Stimulated activated CD4-positive, alpha-beta T cell treated with anti-CD3 and anti-CD28 coated beads, Interleukin-15, amount 100 ng/mL, for 1 hour (primary cell): ENCODE measurements around the gene GOLGA1.
A peak's percentile ranks its signal among the peaks of the same experiment; 100 is the strongest.
"Not testable (repeated sequence)": the region's sequence is repeated elsewhere in the genome, so short reads cannot be mapped to it uniquely, and the experiment has no call there.

Source experiments
- DNase-seq, 2 donors: peaks; one replicate each; pipeline ENCODE4 v3.0.0-alpha.2; 2020; ENCODE audit warnings: low read depth in 1 of 2, low spot score in 1 of 2

The GOLGA1 gene

GRCh38 chr9:124940894-124941678 is at the start of gene GOLGA1:
Gene GOLGA1, minus strand, starts transcription at chr9:124941083. Its CDS starts 2,372 bp downstream, at chr9:124938711.
- peak; percentile 89 to 90 for DNase-seq

GRCh38 chr9:124983698-124984097 is 42.8 kb upstream of the GOLGA1 start:
- no peak for DNase-seq

GRCh38 chr9:124980431-124980830 is 39.5 kb upstream of the GOLGA1 start:
- no peak for DNase-seq

- DNase-seq: no peak
Measured at GRCh38 chr9:124975131-124975530, 34.2 kb upstream of the GOLGA1 start.

GRCh38 chr9:124973807-124974206 is 32.9 kb upstream of the GOLGA1 start:
- no peak for DNase-seq

GRCh38 chr9:124972241-124972770 is 31.4 kb upstream of the GOLGA1 start:
- no peak for DNase-seq

- DNase-seq: no peak
Measured at GRCh38 chr9:124969401-124969800, 28.5 kb upstream of the GOLGA1 start.

- no peak for DNase-seq
Measured at GRCh38 chr9:124968238-124968637, 27.4 kb upstream of the GOLGA1 start.

GRCh38 chr9:124965775-124966568 is 25.1 kb upstream of the GOLGA1 start:
- not testable (repeated sequence) for DNase-seq

GRCh38 chr9:124964604-124965003 is 23.7 kb upstream of the GOLGA1 start:
- no peak for DNase-seq

GRCh38 chr9:124964056-124964455 is 23.2 kb upstream of the GOLGA1 start:
- no peak for DNase-seq

GRCh38 chr9:124960409-124960752 is 19.5 kb upstream of the GOLGA1 start:
- DNase-seq: no peak

GRCh38 chr9:124959671-124960408 is 19.0 kb upstream of the GOLGA1 start:
- not testable (repeated sequence) for DNase-seq

GRCh38 chr9:124954255-124954654 is 13.4 kb upstream of the GOLGA1 start:
- DNase-seq: no peak

- no peak for DNase-seq
Measured at GRCh38 chr9:124950050-124950718, 9.3 kb upstream of the GOLGA1 start.

GRCh38 chr9:124949387-124949786 is 8.5 kb upstream of the GOLGA1 start:
- DNase-seq: no peak

GRCh38 chr9:124947727-124948391 is 7.0 kb upstream of the GOLGA1 start:
- no peak for DNase-seq

- no peak for DNase-seq
Measured at GRCh38 chr9:124946167-124946566, 5.3 kb upstream of the GOLGA1 start.

- DNase-seq: peak; percentile 30 to 43
Measured at GRCh38 chr9:124941679-124942561, 1.0 kb upstream of the GOLGA1 start.
